HG02642 (cell line): ENCODE data around the gene TFEB.

Experiments used
- ATAC-seq: cut with Tn5 transposase; IDR thresholded peaks from one replicate; pipeline ENCODE4 v1.9.1; 2021; ENCODE audit warnings: mild to moderate bottlenecking; ENCODE audit not compliant: unreplicated experiment, poor library complexity

TFEB gene

DNA sequence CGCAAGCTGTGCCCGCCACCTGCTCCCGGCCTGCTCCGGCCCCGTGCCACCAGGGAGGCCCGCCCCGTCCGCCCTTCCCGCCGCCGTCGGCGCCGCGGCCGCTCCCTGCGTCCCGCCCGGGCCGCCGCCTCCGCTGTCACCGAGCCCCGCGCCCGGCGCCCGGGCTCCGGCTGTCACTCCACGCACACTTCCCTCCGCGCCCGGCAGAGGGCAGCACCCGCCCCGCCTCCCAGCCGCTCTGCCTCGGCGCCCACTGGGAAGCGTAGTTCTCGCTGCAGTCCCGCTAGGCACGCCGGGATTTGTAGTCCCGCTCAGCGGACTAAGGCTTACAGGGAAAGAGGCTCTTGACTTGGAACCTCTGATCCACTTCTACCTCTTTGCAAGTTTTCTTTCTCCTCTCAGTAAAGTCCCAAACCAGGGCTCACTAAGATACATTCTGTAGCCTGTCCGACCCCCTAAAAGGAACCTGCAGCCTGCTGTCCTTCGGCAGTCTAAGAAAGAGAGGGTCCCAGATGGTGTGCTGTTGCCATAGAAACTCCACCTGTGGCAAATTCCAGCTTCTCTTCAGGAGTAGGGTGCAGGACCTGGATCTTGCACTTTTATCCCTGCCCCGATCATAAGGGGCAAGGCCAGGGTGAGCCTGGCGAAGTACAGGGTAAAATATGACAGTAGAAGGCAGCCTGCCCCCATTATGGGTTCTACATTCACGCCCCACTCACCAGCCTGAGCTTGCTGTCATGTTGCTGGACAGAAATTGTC, at the start of gene TFEB:
Gene TFEB (minus strand): TSS at position 182 of the 759 bp plus-strand sequence. CDS start 44,395 bp downstream, outside the sequence.
- peak; percentile 54 for ATAC-seq

DNA sequence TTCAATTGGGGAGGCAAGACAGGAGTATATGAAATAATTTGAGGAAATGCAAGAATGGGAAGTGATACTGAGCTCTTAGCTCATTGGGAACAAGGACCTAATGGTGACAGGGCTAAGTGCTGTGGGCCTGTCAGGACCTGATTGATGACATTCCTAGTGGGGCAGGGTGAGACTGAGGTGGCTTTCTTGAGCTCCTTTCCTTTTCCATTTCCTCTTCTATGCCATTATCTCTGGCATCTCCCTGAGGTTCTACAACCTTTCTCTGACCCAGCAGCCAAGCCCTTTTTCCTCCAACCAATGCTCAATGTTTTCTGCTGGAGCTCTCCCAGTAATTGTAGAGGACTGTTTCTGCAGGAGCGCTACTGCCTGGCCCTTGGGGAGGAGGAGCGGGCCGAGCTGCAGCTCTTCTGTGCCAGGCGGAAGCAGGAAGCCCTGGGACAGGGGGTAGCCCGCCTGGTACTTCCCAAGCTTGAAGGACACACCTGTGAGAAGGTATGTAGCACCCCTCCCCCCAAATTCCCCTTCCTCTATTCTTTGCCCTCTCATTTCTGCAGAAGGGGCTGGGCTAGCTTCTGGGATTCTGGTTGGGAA, 49.3 kb upstream of the TFEB start:
- no peak for ATAC-seq

DNA sequence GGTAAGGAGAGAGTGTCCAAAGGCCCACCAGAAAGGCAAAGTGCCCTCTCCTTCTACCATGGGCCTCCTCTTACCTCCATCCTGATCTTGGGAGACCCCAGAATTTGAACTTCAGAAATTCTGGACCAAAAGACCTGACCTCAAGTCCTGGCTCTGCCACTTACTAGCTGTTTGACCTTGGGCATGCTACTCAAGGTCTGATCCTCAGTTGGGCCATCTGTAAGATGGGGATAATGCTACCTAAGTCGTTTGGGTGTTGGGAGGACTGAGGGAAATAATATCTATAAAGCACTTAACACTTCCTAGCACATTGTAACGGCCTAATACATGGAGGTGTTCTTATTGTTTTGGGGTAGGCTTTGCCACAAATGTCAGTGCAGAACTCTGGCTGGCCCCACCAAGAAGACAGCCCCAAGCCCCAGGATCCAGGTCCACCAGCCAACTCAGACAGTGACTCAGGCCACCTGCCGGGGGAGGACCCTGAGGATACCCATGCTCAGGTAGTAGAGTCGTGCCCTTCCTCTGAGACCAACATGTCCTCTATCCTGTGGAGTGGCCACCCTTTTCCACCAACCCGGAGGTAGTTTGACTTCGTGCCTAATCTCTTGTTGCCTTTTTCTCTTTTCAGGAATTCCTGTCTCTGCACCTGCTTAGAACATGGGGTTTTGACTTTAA, 47.8 kb upstream of the TFEB start:
- ATAC-seq = no peak

DNA sequence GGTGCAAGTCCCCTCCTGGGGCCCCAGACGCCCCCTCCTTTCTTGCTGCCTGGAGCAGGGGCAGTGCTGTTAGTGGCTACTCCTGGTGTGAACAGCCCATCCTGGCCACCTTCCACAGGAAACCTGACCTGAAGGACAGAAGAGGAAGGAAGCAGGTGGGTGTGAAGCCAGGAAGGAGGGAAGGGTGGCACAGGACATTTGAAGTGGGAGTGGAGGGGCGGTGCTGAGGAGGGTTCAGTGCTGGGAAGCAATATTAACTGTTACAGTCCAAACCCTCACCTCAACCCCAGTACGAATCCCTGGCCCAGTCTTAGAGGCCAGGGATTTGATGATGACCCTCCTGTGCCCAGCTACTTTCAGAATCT, 45.9 kb upstream of the TFEB start:
- no peak for ATAC-seq

DNA sequence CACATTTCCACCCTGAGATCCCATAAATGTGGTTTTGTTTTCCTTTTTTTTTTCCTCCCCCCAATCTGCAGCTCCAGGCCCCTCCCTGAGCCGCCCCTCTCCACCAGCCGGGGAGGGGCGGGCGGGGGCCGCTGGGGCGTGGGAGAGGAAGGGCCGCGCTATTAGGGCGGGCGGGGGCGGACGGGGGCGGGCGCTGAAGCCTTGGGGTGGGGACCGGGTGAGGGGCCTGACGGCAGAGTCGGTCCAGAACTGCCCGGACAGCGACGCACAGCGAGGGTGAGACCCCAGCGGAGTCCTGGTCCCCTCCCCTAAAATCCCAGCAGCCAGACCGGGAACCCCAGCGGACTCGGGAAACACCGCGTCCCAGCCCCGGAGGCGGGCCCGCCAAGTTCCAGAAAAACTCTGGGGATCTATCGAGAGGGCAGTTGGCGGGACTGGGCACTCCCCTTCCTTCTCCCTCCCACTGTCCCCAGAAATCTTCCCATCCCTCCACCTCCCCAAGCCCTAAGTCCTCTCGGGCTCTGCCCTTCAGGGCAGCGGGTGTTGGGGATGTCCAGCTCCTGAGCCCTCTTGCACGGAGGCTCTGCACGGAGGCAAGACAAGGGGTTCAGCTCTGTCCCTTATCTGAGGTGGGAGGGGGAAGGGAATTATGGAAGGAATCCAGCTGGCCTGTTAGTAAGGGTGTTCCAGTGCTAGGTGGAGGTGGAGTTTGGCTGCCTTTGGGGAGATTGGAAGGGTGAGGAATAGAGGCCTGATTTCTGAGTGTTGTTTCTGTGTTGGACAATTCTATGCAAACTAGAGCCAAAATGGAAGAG, 45.4 kb upstream of the TFEB start, which contains the start of gene PRICKLE4:
Gene PRICKLE4 (plus strand): TSS at position 232 of the 815 bp plus-strand sequence. CDS start 2,692 bp downstream, outside the sequence.
- peak; percentile 1 for ATAC-seq

DNA sequence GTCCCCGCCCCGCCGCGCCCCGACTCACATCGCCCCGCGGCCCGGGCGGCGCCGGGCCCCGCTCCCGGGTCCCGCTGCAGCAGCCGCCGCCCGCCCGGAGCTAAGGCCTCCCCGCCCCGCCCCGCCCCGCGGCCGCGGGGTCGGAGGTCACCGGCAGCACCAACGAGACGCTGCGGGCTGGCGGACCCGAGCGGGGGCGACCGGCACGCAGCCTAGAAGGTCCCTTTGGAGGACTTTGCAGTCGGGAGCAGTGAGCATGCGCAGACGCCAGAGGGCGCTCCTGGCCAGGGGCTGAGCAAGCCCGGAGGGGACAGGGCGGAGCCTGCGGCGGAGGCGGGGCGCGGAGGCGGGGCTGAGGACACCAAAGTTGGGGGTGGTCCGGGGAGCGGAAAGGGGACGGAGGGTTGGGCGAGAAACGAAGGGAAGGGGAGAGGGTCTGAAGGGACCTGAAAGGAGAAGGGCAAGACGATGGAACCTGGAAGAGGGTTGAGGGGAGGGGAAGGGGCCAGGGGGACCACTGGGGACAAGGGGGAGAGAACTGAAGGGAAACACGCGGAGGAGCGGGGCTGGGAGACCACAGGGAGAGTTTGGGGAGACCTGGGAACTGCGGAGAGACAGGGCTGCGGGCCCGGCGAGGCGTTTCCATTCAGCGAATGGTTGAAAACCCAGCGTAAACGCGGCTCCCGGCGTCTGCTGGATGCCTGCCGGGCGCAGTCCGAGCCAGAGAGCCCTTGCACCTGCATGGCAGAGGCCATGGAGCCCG, 44.6 kb upstream of the TFEB start, which contains the start of gene FRS3:
Gene FRS3 (minus strand): TSS at position 113 of the 763 bp plus-strand sequence. CDS start 2,913 bp downstream, outside the sequence.
- ATAC-seq = peak; percentile 93

DNA sequence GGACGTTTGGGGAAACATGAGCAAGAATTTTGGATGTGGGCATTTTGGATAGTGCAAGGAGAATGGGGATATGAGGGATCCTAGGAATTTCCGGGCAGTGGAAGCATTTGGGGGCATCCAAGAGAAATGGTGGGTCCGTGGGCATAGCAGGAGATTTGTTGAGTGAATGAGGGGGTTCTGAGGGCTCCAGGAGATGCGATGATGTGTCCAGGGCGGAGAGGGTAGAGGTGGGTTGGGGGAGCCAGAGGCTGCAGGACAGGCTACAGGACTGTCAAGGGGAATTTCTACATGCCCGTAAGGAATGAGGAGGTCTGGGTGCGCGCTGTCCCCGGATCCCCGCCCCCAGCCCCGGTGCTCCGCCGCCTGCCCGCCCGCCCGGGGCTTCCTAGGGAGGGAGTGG, 43.9 kb upstream of the TFEB start:
- peak; percentile 22 for ATAC-seq

DNA sequence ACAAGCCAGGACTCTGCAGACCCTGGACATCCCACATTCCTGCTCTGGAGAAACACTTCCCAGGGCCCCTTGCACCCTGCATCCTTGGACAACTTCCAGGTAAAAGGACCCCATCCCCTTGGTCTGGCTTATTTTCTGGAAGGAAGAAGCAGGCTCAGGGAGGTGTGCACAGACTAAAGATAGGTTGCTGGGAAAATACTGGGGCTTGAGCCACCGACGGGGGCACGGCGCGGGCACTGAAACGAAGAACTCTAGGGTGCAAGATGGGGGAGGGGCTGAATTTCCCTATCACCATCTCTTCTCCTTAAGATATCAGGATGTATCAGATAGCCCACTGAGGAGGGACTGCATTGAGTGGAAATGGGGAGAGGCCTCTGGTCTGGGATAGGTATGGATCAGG, 43.5 kb upstream of the TFEB start:
- no peak for ATAC-seq

DNA sequence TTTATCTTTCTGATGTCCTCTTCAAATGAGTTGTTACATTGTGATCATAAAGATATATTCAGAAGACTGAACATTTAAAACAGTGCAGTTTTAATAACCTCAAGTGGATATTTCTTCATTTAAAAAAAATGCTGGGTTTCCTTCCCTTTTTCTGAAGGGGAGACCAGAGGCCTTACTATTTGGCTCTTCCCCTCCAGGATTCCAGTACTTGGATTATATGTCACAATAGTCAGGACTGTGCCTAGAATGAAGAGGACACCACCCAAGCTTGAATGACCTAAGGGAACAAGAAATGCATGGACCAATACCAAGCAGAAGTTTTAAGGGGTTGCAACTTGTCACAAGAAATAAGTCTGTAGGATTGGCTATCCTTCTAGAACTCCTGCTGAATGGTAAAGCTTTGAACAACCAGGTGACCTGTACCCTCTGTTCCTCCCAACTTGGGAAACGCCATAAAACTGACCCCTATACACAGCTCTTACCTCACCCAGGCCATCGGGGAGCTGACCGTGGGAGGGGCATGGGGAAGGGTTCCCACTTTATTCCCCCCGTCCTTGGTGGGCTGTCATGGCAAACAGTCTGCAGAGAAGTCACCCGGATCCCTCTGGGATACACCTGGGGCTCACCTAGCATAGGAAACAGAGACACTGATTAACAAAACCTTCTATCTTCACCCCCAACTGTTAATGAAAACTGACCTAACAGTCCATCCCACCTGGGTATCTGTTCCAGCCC, 42.3 kb upstream of the TFEB start:
- ATAC-seq = no peak

DNA sequence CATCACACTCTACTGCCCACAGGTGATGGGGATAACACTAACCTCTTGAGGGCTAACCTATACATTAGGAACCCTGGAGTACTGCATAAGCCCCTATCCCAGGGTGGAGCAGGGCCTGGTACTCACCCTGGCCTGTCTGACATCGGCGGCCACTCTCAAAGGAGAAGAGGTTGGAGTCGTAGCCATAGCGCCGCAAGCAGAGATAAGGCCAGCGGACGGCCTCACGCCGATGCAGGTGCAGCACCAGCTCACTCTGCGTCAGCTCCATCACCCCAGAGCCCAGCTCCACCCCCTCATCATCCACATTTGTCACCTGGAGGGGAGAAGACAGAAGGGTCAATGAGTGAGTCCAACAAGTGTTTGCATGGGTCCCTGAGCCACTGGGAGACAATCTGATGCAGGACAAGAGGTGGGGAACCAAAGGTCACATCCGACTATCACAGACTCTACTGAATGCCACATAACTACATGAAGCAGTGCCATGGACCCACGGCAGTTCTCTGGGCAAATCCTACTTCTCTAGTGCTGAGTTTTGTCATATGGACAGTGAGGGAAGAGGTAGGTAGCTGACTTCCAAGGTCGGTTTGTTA, 40.0 kb upstream of the TFEB start:
- ATAC-seq = no peak

DNA sequence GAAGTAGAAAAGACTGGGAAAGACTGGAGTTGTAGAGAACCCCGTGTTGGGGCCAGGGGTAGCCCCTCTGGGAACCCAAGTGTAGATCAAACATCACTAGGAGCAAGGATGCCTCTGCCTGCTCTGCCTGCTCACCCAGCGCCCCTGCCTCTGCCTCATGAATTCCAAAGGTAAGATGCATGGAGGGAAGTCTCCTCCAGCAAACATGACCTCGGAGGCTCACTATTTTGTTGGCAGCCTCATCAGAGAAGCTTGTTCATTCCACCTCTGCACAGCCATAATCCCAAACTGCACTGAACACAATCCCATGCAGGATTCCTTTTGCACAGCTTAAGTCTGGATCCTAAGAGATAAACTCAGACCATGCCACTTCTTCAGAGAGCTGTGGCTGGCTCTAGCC, 39.4 kb upstream of the TFEB start:
- ATAC-seq = no peak

DNA sequence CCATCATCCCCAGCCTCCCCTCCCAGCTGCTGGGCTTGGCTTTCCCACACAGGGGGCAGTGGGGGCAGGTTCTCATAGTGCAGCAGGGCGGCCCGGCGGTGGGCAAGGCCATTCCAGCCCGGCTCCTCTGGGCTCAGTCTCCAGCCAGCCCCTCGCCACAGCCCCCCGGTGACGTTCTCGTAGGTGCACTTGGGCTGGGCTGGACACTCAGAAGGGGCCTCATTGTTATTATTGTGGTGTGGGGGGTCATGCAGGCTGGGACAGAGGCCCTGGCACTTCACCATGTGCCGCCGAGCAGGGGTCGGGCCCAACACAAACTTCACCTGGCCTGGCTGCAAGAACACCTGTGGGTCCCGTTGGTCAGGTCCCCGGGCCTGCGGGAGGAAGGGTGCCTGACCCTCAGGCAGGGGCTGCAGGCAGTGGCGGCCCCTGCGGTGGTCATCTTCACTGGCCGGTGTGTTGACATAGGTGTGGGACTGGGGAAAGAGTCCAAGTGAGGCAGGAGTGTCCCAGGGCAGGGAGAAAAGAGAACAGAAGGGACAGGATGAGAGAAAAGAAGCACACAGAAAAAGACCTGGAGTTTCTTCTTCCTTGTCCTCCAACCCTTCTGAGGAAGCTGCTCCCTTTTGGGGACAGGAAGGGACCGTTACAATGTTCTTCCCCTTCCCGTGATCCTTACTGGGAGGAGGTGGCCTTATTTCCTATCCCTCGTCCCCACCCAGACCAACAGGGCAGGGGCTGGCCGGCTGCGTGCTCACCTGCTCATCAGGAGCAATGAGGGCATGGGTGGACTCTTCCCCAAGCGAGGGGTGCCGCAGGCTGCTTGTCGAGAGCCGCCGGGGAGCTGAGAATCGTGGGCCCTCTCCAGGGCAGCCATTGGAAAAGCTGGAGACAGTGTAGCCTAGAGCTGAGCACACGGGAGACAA, 35.9 kb upstream of the TFEB start:
- no peak for ATAC-seq

DNA sequence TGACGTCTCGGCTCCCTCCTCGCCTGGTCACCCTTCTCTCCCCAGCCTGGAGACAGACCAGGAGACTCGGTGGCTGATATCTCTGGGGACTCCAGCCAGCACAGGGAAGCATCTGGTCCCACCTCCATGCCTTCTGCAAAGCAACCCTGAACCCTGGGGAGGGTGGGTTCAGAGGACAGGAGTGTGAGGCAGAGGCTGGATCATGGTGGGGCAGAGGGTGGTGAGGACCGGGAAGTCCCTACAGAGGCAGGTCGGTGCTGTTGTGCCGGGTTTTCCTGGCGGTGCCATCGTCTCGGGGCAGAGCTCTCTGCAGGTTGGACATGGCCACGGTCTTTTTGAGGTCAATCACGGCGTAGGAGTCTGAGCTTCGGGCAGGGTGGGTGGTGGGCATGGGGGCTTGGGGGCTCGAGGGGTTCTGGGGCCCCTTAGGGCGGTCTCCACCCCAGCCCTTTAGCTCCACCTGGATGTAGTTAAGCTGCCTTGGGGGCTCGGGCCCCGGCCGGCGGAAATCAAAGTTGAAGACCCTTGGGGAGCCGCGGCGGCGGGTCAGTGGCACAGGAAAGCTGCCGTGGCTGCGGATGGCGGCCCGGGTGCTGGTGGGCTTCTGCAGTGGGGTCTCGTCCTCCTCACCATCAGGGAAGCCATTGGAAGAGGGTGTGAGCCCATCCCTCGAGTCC, 35.1 kb upstream of the TFEB start:
- ATAC-seq = no peak

DNA sequence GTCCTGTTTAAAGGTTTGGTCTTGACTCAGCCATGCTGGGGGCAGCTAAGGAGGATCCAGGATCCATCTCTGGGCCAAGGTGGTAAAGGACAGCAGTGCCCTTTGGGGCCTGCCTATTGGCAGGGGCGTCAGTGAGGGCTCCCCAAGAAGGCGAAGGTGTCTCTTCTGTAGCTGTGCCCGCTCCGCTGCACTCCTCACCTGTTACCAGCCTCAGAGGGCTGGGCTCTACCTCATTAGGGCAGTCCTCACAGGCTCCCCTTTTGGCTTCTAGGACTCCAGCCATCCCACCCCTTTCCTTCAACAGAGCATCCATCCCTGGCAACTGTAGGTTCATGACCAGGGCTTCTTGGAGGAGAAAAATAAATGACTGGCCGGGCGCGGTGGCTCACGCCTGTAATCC, 34.0 kb upstream of the TFEB start:
- no peak for ATAC-seq

DNA sequence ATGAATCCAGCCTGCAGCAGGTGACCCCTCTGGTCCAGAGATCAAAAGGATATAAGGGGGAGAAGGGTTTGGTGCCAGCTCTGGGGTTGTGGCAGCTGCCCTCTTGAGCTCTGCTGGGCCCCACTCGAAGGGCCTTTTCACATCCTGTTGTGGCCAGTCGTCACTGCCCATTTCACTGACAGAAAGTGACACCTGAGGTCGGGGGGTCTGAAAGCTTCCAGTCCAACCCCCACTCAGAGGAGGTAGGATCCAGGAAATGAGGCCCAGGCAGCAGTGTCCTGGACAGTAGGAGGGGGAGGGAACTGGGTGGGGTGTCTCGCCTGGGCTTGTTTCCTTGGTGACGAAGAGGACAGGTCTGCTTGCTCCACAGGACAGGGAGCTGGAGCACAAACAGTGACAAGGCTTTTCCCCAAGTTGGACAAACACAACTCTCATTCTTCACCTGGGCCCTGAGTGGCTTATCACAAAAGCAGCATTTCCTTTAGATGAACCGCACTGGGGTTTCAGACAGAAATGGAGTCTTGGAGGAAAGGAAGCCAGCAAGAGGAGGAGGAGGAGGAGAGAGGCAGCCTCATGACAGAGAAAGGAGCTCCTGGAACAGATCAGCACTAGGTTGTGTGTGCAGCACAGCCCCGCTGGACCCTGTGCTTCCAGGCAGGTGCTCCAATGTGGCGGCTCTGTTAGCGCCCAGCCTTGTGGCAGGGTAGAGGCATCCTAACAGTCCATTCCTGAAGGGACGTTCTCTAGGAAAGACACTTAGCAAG, 33.3 kb upstream of the TFEB start:
- no peak for ATAC-seq

DNA sequence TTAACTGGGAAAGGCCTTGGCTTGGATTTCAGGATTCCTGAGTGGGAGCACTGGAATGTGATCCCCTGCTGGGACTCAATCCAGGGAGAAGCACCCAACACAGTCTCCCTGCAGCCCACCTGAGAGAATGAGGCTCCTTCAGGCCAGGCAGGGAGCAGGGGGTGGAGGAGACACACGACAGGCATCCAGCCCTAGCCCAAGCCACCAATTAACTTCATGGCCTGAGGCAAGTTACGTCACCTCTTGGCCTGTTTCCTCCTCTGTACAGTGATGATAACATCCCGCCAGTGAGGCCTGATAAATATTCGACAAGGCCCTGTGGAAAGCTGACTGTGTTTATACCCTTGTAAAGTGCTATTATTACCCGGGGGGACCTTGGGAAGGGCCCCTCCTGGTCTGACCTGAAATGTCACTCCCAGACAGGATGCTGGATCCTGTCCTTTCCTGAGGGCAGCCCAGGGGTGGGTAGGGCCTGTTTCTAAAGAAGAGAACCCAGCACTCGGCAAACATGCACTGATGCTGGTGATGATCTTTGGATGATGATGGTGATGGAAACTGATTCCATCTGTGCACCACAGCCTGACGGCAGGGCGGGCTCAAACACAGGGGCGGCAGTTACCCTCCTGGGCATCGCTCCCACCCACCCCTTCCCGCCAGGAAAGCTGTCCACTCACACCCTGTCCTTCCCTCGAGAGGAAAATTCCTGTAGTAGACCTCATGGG, 31.9 kb upstream of the TFEB start:
- ATAC-seq = no peak
